Stimulated activated CD4-positive, alpha-beta T cell treated with anti-CD3 and anti-CD28 coated beads, Interleukin-1b, Interleukin-23, amount 100 ng/mL, for 48 hours (primary cell): ENCODE measurements around the gene ADD3.

Experiments used
- DNase-seq: peaks from one replicate; pipeline ENCODE4 v3.0.0-alpha.2; 2020

The ADD3 gene

DNA sequence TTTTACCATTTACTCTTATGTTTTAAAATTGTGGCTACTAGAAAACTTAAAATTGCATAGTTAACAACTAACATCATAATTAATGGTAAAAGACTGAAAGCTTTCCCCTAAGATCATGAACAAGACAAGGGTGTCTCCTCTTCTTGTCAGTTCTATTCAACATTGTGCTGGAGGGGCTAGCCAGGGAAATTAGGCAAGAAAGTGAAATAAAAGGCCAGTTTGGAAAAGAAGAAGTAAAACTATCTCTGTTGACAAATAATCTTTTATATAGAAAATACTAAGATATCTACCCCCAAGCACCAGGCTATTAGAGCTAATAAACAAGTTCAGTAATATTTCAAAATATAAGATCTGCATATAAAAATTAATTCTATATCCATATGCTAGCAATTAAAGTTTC lies 152.7 kb downstream of the ADD3 start:
- DNase-seq: no peak

DNA sequence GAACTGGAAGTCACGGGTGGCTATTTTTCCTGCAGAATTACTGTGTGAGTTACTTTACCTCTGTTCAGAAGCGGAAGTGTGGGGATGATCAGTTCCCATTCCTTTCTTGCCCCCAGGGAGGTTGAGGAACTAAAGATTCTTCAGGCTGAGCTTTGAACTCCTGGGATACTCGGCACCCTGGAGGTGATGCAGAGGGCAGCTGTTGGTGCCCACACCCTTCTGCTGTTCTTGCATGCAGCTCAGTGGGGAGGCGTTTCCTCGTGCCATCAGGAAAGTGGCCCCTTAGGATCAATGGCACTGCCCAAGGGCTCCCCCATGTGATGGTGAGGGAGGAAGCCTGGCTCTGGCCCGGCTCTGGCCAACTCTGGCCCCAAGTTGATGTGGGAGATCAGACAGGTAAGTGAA lies 155.0 kb downstream of the ADD3 start:
- DNase-seq: no peak

DNA sequence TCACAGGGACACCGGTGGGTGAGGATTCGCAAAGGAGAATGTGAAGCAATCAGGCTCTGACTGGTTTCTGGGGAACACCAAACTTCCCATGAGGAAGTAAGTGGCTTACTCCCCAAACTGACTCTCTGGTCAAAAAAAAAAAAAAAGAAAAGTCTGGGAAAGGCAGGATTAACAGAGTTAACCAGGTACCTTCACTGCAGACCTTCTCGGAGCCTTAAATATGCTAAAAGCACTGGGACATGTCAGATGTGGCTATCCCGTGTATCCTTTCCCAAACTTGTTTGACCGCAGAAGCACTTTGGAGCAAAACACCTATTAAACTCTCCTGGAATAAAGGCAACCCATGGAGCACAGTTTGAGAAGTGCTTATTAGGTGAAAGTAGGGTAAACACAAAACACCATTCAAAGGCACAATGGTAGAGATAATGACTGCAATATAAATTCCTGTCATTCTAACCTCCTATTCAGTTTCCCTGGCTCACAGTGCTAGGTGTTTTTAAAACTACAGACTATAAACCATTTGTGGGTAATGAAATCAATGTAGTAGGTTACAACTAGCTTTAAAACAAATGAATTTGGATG lies 155.5 kb downstream of the ADD3 start:
- DNase-seq: no peak

DNA sequence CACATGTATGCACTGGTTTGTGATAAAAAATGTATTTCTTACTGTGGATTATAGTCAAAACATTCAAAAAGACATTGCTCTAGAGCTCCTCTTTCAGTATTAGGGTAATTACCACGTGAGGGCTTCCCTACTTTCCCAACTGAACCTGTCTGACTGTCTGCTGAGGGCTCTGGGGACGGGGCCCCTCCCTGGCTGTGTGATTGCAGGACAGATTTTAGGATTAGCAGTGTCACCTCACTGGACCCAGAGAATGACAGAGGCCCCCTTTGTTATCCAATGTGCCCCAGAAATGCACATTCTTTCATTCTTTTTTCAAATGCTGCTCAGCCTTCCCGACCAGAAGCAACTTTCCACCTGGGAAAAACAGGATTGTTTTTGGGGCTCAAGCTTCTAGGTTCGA lies 156.1 kb downstream of the ADD3 start:
- no peak for DNase-seq

DNA sequence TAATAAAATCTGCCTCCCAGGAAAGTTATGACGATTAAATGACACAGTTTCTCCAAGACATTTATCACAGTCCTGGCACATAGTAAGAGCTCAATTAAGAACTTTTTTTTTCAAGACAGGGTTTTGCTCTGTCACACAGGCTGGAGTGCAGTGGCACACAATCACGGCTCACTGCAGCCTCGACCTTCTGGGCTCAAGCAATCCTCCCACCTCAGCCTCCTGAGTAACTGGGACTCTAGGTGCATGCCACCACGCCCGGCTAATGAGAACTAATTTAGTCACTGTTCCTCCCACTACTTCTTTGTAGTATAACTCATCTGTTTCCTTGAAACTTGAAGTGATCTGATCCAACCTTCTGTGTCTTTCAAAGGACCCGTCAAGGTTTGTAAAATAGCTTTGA lies 157.5 kb downstream of the ADD3 start:
- peak; percentile 53 for DNase-seq

DNA sequence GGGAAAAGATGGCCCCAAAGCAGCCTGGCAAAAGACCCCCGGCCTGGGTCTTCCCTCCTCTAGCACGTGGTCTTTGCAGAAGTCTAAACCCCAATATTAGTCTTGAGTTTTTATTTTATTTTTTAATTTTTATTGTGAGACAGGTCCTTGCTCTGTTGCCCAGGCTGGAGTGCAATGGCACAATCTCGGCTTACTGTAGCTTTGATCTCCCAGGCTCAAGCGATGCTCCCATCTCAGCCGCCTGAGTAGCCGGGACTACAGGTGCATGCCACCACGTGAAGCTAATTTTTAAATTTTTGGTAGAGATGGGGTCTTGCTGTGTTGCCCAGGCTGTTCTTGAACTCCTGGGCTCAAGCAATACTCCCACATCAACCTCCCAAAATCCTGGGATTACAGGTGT lies 159.4 kb downstream of the ADD3 start:
- no peak for DNase-seq

DNA sequence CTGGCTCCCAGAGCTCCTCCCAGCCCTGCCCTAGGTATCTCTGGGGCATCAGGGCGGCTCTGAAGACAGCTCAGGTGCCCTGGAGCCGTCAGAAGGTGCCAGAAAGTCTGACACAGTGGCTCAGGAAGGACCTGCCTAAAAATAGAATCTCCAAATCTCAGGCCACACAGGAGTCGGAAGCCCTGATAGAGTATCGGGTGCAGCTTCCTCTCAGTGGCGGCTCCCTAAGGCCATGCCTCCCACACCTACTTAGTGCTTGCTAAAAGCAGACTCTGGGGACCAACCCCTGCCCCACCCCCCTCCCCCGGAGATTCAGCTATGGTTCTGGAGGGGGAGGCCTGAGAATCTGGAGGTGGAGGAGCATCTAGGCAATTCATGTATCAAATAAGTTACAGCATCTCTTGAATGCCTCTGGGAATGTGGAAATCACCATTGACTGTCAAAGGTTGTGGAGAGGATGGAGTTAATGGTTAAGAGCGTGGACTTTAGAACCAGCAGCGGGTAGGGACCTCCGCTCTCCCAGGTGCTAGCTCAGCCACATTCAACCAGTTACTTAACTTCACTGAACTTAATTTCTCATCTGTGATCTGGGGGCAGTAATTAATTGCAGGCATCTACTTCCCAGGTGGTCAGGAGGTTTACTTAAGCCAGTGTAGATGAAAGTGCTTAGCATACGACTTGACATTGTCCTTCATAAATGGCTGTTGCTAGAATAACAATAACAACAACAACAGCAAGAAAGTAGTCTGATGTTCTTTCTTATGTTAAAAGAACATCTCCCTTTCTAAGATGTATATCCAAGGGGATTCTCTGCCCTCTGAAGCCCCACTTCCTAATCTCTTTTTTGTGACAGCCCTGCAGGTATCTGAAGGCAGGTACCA lies 161.1 kb downstream of the ADD3 start:
- peak; percentile 8 for DNase-seq

DNA sequence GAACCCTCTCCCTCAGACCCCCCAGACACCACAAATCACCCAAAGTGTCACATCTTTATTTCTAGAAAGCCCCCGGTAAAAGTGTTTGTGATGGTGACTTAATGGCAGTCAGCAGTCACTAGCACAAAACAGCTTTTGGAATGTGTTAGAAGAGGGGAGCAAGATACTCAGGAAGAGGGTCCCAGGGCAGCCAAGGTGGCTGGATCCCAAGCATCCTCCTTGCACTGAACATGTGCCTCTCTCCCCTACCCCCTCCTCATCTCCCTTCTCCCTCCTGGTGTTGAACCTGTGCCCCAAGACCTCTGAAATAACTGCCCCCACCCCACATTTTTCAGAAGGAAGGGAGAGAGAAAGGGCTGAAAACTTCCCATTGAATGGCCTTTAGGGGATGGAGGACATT lies 161.8 kb downstream of the ADD3 start:
- DNase-seq: no peak

DNA sequence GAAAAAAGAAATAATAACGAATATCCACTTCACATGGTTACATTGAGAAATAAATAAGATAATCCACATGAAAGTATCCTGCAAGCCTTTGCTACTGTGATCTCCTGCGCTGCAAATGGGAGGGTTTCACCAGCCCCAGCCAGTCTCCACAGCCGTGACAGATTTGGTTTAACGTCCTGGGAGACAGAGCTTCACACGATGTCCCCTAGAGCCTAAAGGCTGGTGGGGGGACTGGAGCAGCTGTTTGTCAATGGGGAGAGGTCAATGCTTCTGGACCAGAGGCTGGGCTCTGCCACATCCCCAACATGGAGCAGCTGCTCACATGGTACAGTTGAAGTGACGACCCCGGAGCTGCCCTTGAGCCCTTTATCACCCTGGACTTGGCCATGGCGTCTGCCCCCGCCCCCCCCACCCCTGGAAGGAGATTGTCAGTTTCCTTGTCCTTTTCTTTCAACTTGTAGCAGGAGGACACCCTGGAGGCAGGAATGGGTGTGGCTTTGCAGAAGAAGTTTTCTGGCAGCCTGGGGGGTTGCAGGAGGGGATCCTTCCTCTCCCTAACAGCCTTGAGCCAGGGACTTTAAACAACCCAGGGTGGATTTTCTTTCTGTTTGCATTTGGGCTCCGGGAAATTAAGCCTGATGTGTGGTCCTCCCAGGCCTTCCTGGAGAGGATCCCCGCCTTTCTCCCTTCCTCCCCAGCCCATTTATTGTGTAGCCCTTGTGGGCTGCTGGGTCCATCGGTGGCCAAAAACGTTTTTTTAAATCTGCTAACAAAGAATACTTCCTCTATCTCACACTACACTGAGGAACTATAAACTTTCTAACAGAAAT lies 162.6 kb downstream of the ADD3 start:
- DNase-seq: no peak

DNA sequence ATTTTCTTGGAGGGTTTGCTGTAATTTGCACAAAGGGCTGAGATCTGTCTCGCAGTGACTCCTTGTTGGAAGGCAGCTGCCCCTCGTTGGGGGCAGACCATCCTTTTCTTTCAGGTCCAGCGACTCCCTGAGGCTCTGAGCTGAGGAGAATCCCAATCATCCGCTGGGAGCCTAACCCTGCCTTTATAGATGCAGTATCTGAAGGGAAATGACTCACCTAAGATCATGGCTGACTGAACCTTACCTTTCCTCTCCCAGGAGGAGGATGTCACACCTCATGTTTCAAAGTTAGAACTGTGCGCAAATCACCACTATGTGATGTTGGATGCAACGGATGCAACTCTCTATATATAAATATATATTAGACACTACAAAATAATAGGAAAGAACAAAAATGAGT lies 163.2 kb downstream of the ADD3 start:
- DNase-seq: no peak

DNA sequence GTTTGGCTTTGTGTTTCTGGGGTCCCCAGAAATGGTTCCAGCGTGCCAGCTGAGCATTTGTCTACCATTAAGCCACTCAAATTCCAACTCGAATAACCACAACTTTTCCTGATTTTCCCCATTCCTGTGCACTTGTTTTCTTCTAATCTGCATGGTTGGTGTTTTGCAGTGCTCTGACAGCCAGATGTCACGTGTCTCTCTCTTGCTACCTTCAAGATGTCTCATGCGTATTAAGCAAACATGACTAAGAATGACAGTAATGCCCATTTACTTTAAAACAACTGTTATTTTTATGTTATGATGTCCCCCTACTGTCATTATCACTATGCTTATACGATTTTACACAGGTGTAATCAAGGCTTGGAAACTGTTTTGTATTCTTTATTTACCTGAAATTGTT lies 164.4 kb downstream of the ADD3 start:
- DNase-seq: no peak

DNA sequence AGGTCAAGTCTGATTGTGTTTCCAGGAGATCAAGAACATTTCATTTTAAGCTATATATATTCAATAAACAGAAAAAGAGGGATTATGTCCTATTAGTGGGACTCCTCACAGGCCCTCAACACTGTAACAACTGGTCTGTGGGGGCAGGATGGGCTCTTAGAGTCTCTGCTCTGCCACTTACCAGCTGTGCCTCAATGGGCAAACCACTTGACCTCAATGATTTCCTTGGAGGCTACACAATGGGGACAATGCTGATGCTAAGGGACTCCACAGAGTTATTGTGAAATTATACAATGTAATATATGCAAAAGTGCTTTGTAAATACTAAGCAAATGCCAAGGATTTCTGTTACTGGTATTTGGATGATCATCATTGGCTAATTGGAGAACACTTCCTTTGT lies 166.4 kb downstream of the ADD3 start:
- DNase-seq: no peak

DNA sequence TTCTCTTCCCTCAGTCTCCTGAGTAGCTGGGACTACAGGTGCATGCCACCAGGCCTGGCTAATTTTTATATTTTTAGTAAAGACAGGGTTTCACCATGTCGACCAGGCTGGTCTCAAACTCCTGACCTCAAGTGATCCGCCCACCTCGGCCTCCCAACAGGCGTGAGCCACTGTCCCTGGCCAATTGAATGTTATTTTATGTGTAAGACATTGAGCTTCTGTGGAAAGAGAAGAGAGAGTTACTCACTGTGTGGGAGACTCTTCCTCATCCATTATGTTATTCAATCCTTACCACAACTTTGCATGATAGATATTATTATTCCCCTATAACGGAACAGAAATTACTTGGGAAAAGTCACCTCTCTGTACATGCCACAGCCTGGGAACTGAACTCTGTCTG lies 167.0 kb downstream of the ADD3 start:
- DNase-seq: no peak

DNA sequence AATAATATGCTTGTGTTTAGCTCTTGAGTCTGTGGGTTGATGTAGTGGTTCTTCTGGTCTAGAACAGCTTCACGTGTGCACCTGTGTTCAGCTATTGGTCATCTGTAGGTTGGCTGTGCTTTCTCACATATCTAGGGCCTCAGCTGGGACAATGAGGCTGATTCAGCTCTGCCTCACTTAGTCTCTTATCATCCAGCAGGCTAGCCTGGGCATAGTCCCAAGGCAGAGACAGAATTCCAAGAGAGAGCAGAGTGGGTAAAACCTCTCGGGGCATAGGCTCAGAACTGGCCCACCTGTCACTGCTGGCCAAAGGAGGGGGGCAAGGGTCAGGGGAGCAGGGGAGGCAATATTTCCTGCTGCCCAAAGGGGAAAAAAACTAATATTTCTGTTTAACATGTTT lies 167.6 kb downstream of the ADD3 start:
- DNase-seq: no peak

DNA sequence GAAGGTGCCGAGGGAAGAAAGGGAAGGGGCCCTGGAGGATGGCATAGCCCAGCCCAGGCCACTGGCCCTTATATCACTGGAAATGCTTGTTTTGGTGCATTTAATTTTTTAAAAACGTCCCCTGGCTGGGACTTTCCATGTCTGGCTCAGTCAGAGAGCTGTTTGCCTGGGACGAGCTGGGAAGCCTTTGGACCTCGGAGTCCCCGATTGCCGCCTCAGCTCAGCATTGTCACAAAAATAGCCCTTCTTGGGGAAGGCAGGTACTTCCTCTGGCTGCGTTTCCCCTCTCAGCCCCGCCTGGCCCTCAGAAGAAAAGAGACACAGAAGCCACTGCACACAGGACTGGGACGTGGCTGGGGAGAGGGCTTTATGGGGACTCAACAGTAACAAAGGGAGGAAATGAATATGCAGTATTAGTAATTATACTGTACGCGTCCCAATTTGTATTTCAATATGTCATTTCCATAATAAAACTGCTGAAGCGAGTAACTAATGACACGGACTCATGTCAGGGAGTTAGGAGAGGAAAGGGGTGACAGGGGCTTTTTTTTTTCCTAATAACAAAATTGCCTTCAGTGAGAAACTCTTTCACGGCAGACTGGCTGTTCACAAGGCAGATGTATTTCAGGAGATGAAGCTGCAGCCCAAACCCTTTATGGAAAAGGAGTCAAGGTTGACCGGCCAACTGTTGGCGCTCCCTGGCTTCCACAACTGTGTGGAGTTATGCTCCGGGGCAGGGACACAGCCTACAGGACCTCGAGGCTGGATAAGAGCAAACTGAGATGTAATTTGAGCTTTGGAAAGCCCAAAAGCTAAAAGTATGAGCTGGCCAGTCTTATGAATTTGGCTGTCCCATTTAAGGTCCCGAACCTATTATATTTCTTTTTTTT lies 168.6 kb downstream of the ADD3 start:
- no peak for DNase-seq

DNA sequence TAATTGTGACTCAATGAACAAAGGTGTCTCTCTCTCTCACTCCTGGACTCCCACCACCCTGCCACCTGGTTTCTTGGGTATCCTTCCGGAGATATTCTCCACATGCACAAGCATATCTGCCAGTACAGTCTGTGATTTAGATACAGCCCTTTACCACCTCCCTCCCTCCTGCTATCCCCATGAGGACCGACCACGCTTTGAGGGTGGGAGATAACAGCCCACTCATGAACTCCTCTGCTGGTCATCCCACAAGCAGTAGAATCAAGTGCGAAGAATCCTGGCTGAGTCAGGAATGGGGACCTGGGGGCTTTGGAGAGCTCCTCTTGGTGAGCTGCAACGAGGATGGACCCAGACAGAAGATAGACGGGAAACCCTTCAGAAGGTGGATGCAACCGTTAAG lies 171.4 kb downstream of the ADD3 start:
- DNase-seq: no peak

DNA sequence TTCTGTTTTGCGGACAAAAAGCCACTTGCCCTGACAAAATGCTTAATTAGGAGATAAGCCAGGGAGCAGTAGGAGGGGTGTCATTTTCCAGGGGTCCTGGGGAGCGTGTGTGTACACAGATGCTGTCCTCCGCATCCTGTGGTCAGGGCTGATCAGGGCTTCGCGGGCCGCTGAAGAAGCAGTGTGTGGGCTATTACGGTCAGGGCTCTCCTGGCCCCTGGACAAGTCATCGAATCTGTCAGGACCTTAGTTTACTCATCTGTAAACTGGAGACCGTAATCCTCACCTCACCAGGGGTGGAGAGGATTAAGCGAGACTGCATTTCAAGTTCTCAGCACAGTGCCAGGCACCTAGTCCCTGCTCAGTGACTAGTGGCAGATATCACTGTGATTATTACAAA lies 173.7 kb downstream of the ADD3 start:
- DNase-seq: no peak

DNA sequence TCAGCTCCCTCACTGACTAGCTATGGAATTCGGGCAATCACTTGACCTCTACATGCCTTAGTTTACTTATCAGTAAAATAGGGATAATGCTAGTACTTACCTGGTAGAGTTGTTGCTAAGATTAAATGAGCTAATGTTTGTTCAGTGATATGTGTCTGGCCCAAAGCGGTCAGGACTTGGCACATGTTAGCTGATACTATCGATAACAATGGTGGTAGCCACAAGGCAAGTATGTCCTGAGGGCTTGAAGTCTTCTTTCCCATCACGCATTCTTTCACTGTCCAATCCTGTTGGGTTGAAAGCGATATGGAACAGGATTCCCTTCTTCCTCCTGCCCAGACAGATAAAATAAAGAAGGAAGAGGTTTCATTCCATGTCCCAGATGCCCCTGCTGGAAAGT lies 174.1 kb downstream of the ADD3 start:
- no peak for DNase-seq

DNA sequence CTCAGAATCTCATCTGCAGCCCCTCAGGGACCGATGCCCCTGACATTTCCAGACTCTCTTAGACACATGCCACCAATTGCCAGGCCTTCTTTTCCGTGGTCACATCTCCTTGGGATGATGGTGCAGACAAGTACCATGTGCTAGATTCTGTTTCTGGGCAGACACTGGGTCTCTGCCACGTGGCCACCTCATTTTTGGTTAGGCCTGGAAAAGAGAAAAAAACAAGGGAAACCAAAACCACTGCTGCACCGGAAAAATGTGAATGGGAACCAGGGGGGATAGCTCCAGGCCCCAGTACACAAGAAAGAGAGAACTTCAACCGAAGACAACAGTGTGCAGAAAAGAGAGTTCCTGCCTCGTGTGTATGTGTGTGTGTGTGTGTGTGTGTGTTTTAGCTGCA lies 176.6 kb downstream of the ADD3 start:
- no peak for DNase-seq
